ENCODE results near the gene CLSTN2. TPM values are rescaled to one million over a fixed set of nuclear protein-coding genes. Genes with fewer than 3 reads are reported as not detected.

CLSTN2 gene
- total RNA-seq, 1 donor from 2014 or later, result not detected

DNA sequence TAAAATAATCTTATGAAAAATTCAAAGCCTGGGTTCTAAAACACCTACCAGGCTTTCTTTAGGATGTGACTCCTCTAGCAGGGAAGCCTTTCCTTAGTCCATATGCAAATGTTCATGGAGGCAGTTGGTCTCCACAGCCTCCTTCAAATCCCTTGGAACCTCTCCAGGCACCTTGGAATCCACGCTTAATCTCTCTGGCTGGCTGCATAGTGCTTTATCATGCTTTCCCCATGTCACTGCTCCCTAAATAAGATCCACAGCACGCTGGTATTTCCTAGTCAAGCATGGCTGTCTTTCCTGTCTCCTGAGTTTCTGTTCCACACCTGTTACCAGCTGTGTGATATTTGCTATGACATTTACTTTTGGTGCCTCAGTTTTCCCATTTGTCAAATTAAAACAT lies 71.3 kb downstream of the CLSTN2 start:
- Mint-ChIP-seq H3K27ac (no peak overlapping the region), H3K27me3 (peaks cover 5% of the 10 kb centered on the region), H3K4me3 (no peak overlapping the region), H3K9me3 (no peaks in the 10 kb centered on the region), H3K4me1 (no peaks in the 10 kb centered on the region), H3K36me3 (ENCODE audit: low read depth) (no peaks in the 10 kb centered on the region)
- intact Hi-C loops (cut with micrococcal nuclease), result no loop called here
- DNase-seq, result no peak

DNA sequence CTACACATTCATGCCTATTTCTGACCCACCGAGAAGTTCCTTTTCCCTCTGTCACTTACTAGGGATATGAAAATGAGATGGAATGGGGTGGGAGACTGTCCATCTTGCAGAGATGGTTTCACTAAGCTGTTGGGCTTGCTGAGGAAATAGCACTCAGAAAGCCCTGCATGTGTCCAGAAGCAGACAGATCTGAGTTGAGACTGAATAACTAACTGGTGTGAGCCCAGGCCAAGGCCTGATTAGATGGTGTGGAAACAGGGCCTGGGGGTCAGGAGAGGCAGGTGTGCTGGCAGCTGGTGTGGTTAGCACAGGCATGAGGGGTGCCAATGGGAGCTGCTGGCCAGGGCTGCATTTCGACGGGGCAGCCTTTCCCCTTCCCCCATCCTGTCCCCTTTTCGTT lies 72.1 kb downstream of the CLSTN2 start:
- H3K27ac Mint-ChIP-seq, result no peak overlapping the region
- no peak overlapping the region for H3K4me3 Mint-ChIP-seq
- no peaks in the 10 kb centered on the region for H3K4me1 Mint-ChIP-seq
- intact Hi-C loops (cut with micrococcal nuclease), result no loop called here
- no peak for DNase-seq
- no peaks in the 10 kb centered on the region for H3K9me3 Mint-ChIP-seq
- peaks cover 2% of the 10 kb centered on the region for H3K27me3 Mint-ChIP-seq
- no peaks in the 10 kb centered on the region for H3K36me3 Mint-ChIP-seq (ENCODE audit: low read depth)

DNA sequence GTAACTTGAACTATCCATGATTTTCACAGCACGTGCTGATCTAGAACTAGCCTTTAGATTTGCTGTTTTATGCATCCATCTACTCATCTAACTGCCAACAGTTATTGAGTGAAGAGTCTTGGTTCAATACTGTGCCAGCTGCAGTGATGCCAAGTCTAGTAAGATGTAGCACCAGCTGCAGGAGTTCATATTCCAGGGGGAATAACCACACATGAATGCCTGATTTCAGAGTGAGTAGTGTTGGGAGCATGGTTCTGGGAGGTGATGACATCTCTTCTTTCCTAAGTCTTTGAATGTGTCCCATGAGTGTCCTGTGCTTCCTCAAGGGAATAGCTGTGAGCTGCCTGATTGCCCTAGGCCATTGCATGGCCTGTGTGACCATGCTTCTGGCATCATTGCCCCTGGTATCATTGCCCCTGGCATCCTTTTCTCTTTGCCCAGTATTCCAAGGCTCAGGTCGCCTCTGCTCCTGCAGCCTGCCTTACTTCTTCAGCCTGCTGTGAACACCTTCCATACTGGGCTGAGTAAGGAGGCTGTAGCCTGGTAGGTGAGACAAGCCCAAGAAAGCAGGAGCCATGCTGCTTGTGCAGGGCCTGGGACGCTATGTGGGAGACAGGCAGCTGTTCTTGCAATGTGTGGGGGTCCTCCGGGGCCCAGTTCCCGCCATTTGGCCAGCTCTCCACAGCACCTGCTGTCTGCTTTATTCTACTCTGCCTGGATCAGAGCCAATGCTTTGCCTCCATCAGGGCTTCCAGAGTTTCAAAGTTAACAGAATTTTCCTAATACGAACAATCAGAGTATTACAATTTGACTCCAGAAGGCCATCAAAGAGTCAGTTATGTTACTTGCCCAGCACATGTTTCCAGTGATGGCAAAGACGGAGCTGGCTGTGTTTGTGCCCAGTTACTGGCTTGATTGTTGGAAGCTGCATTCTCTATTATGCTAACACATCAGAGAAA lies 73.2 kb downstream of the CLSTN2 start:
- DNase-seq, result no peak
- no peak overlapping the region for H3K4me3 Mint-ChIP-seq
- no peaks in the 10 kb centered on the region for H3K9me3 Mint-ChIP-seq
- intact Hi-C loops (cut with micrococcal nuclease), result no loop called here
- H3K27me3 Mint-ChIP-seq, result no peaks in the 10 kb centered on the region
- no peak overlapping the region for H3K27ac Mint-ChIP-seq
- no peaks in the 10 kb centered on the region for H3K4me1 Mint-ChIP-seq
- H3K36me3 Mint-ChIP-seq (ENCODE audit: low read depth), result no peaks in the 10 kb centered on the region

DNA sequence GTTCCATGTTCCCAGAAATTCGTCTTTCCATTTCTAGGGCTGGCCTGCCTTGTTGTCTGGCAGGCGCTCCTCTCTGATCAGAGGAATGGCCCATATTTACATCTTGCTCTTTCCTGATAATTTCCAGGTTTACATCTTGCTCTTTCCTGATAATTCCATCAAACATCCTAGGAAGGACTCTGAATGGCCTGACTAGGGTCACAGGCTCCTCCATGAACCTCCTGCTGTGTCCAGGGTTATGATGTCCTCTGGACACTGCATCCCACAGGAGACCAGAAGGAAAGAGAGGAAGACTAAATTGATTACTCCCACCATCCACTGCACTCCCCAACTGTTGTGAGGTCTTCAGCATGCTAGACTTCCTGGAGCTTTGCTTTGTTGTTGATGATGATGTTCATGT lies 75.4 kb downstream of the CLSTN2 start:
- H3K4me3 Mint-ChIP-seq, result no peak overlapping the region
- H3K27ac Mint-ChIP-seq, result no peak overlapping the region
- no peaks in the 10 kb centered on the region for H3K9me3 Mint-ChIP-seq
- intact Hi-C loops (cut with micrococcal nuclease), result no loop called here
- H3K4me1 Mint-ChIP-seq, result no peaks in the 10 kb centered on the region
- H3K27me3 Mint-ChIP-seq, result no peaks in the 10 kb centered on the region
- no peaks in the 10 kb centered on the region for H3K36me3 Mint-ChIP-seq (ENCODE audit: low read depth)
- no peak for DNase-seq

DNA sequence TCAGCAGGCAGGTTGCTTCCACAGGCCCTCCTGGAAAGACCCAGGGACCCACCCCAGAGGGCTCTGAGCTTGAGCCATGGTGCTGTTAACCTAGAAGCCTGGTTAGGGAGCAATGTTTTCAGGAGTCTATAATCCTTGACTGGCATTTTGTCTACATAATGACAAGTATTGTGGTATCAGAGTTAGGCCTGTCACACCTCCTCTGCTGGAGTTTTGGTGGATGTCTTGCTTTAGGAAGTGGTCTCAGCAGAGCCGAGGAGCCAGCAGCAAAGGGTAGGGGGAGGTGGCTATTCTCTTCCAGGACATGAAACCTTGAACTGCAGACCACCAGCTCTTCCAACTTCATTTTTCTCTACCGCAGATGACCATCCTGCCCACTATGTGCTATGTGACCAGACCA lies 76.1 kb downstream of the CLSTN2 start:
- Mint-ChIP-seq H3K4me3 (no peak overlapping the region), H3K27me3 (no peaks in the 10 kb centered on the region), H3K4me1 (no peaks in the 10 kb centered on the region), H3K9me3 (no peaks in the 10 kb centered on the region), H3K36me3 (ENCODE audit: low read depth) (no peaks in the 10 kb centered on the region), H3K27ac (no peak overlapping the region)
- DNase-seq, result no peak
- intact Hi-C loops (cut with micrococcal nuclease), result no loop called here

DNA sequence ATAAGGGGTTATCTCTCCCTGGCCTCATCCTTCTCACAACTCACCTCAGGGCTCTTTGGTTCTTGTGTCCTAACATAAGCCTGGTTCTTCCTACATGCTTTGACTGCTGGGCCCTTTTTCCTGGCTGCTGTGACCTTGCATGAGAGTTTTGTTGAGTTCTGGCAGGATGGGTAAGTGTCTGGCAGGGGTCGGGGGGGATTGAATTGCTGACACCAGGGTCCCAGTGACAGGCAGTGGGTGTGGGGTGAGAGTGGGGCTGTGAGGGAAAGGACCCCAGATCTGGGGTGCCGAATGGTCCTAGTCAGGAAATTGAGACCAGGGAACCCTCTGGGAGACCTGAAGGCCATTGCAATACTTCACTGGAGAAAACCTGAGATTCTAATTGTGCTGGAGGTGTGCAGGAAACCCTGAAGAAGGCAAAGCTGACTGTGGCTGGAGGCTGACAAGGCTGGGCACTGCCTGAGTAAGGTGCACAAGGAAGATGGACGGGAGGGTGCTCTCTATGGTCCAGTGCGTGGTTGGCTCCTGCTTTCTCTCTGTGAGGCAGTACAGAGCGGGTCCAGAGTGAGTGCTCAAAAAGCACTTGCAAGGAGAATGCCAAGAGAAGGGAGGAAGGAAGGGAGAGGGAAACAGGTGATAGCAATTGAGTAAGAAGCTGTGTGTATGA lies 76.8 kb downstream of the CLSTN2 start:
- no peak for DNase-seq
- H3K4me1 Mint-ChIP-seq, result no peaks in the 10 kb centered on the region
- no peaks in the 10 kb centered on the region for H3K27me3 Mint-ChIP-seq
- H3K36me3 Mint-ChIP-seq (ENCODE audit: low read depth), result no peaks in the 10 kb centered on the region
- no peak overlapping the region for H3K27ac Mint-ChIP-seq
- intact Hi-C loops (cut with micrococcal nuclease), result no loop called here
- no peaks in the 10 kb centered on the region for H3K9me3 Mint-ChIP-seq
- no peak overlapping the region for H3K4me3 Mint-ChIP-seq

DNA sequence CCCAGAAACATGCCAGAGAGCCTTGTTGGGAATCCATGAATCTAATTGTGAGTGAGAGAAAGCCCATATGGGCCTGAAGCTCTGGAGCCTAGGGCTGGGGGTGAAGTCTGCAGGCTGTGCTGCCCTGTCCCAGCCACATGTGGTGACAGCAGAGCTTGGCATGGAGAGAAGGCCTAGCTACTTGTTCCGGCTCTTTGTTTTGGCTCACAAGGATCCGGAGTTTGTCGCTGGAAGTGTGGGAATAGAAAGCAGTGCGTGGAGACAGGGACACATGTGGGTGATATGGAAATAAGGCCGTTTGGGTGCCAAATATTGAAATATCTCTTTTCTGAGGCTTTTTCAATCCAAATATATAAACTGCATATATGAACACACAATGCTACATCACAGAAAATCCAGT lies 78.2 kb downstream of the CLSTN2 start:
- DNase-seq, result no peak
- intact Hi-C loops (cut with micrococcal nuclease), result no loop called here
- H3K4me1 Mint-ChIP-seq, result no peaks in the 10 kb centered on the region
- no peaks in the 10 kb centered on the region for H3K36me3 Mint-ChIP-seq (ENCODE audit: low read depth)
- no peak overlapping the region for H3K4me3 Mint-ChIP-seq
- H3K27ac Mint-ChIP-seq, result no peak overlapping the region
- H3K27me3 Mint-ChIP-seq, result no peaks in the 10 kb centered on the region
- H3K9me3 Mint-ChIP-seq, result no peaks in the 10 kb centered on the region

DNA sequence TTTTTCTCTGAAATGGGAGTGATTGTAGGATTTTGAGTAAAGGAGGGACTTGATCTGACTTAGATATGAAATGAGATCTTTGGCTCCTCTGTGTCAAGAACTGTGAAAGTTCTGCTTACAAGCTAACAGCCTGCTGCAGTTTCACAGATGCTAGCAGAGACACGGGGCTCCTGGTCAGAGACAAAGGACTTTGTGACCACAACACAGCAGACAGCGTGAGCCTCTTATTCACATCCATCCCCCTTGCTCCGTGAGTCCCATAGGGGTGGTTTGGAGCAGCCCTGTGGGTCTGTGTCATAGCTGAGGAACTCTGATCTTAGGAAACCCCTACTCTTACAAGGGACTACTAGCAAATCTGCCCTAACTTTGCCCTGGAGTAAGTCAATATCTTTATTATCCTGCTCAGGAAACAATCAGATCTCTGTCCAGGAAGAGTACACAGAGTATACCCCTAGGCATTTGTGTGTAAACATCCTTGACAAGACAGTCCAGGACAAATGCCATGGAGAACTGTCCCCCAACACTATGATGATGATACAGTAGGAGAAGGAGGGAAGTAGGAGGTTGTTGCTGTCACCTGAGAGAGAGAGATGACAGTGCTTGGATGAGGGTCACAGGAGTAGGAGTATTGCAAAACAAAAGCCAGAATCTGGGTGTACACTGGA lies 80.0 kb downstream of the CLSTN2 start:
- no peak for DNase-seq
- Mint-ChIP-seq H3K27me3 (no peaks in the 10 kb centered on the region), H3K4me3 (no peak overlapping the region), H3K36me3 (ENCODE audit: low read depth) (no peaks in the 10 kb centered on the region), H3K9me3 (no peaks in the 10 kb centered on the region), H3K27ac (no peak overlapping the region), H3K4me1 (no peaks in the 10 kb centered on the region)
- intact Hi-C loops (cut with micrococcal nuclease), result no loop called here

DNA sequence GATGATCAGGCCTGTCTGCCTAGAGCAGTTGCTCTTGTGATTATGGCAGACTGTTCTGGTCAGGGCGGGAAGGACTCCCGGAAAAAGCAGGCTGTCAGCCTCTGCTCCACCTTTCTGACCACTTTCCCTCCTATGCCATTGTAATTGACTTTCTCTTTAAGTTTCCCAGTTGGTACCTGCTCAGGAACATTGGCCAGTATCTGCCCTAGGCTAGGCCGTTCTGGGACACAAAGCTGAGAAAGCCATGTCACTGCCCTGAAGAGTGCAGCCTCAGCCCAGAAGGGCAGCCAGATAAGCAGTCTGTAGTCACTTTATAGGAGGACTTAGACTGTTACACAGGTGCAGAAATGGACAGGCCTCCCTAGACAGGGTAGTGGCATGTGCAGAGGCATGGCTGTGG lies 80.8 kb downstream of the CLSTN2 start:
- intact Hi-C loops (cut with micrococcal nuclease), result no loop called here
- H3K9me3 Mint-ChIP-seq, result no peaks in the 10 kb centered on the region
- no peak overlapping the region for H3K27ac Mint-ChIP-seq
- no peak for DNase-seq
- H3K4me3 Mint-ChIP-seq, result no peak overlapping the region
- H3K4me1 Mint-ChIP-seq, result no peaks in the 10 kb centered on the region
- no peaks in the 10 kb centered on the region for H3K27me3 Mint-ChIP-seq
- H3K36me3 Mint-ChIP-seq (ENCODE audit: low read depth), result no peaks in the 10 kb centered on the region

DNA sequence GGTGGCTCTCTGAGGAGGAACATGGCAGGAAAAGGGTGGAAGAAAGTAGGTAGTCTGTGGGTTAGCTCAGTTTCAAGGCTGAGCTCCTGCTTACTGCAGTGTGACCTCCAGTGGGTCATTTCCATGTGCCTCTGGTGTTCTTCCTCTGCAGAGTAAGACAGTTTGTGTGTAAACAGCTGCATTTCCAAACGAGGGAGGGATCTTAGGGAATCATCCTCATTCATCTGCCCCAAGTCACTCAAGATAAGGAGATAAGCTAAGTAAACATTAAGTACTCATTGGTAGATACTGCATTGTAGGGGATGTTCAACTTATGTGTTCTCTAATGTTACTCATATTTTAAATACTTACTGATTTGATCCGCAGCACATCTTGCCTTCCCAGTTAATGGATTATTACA lies 83.6 kb downstream of the CLSTN2 start:
- intact Hi-C loops (cut with micrococcal nuclease), result no loop called here
- no peaks in the 10 kb centered on the region for H3K4me1 Mint-ChIP-seq
- no peaks in the 10 kb centered on the region for H3K9me3 Mint-ChIP-seq
- H3K27me3 Mint-ChIP-seq, result no peaks in the 10 kb centered on the region
- no peak overlapping the region for H3K27ac Mint-ChIP-seq
- H3K36me3 Mint-ChIP-seq (ENCODE audit: low read depth), result no peaks in the 10 kb centered on the region
- no peak overlapping the region for H3K4me3 Mint-ChIP-seq
- DNase-seq, result no peak

DNA sequence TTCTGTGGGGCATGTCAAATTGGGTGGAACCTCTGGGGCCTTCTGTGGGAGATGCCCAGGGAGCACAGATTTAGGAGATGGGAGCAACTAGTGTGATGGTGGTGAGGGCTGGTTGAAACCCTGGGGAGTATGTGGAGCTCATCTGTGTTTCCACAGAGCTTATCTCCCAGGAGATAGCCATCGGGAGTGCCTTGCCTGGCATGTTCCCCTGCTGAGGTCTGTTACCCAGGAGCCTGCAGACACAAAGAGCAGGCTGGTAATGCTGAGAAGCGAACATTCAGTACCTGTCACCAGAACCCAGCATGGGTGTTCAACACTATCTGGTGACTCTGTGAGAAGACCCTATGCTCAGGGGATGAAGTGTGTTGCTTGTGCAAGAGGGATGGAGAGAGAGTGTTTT lies 85.0 kb downstream of the CLSTN2 start:
- intact Hi-C loops (cut with micrococcal nuclease), result no loop called here
- Mint-ChIP-seq H3K4me3 (no peak overlapping the region), H3K36me3 (ENCODE audit: low read depth) (no peaks in the 10 kb centered on the region), H3K4me1 (no peaks in the 10 kb centered on the region), H3K27me3 (no peaks in the 10 kb centered on the region), H3K27ac (no peak overlapping the region), H3K9me3 (no peaks in the 10 kb centered on the region)
- no peak for DNase-seq

DNA sequence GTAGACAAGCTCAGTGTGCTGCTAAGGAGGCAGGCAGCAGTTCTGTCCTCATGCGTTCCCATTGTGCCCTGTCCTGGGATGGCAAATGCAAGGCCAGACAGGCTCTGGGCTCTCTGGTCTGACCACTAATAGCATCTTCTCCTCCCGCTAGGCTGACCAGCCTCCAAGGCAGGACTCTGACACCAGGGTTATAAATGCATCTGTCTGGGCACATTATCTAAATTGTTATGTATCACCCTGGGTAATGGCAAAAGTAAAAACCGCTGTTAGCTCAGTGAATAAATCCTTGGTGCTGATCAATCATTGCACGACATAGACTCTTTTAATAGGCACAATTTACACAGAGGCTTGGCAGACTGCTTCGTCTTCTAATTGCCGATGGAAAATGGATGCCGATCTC lies 85.6 kb downstream of the CLSTN2 start:
- intact Hi-C loops (cut with micrococcal nuclease), result no loop called here
- Mint-ChIP-seq H3K4me3 (no peak overlapping the region), H3K27ac (no peak overlapping the region), H3K4me1 (no peaks in the 10 kb centered on the region), H3K27me3 (no peaks in the 10 kb centered on the region), H3K9me3 (no peaks in the 10 kb centered on the region), H3K36me3 (ENCODE audit: low read depth) (no peaks in the 10 kb centered on the region)
- DNase-seq, result no peak

DNA sequence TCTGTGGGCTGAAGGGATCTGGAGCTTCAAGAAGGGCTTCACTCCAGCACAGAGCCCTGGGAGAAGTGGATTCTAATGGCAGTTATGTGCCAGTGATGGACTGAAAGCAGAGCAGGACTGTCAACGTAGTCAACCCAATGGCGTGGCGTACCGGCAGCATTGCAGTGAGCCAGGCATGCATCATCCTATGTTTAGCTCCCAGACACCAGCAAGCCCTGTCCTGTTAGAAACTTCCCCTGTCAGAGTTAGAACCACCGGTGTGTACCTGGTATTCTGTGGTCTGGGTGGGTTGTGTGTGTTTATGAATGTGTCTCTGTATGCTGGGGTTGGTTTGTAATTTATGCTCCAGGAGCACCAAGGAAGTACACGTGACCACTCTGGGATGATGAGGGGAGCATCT lies 86.3 kb downstream of the CLSTN2 start:
- H3K9me3 Mint-ChIP-seq, result no peaks in the 10 kb centered on the region
- H3K36me3 Mint-ChIP-seq (ENCODE audit: low read depth), result no peaks in the 10 kb centered on the region
- no peak overlapping the region for H3K4me3 Mint-ChIP-seq
- DNase-seq, result no peak
- H3K27ac Mint-ChIP-seq, result no peak overlapping the region
- intact Hi-C loops (cut with micrococcal nuclease), result no loop called here
- H3K27me3 Mint-ChIP-seq, result no peaks in the 10 kb centered on the region
- H3K4me1 Mint-ChIP-seq, result no peaks in the 10 kb centered on the region

DNA sequence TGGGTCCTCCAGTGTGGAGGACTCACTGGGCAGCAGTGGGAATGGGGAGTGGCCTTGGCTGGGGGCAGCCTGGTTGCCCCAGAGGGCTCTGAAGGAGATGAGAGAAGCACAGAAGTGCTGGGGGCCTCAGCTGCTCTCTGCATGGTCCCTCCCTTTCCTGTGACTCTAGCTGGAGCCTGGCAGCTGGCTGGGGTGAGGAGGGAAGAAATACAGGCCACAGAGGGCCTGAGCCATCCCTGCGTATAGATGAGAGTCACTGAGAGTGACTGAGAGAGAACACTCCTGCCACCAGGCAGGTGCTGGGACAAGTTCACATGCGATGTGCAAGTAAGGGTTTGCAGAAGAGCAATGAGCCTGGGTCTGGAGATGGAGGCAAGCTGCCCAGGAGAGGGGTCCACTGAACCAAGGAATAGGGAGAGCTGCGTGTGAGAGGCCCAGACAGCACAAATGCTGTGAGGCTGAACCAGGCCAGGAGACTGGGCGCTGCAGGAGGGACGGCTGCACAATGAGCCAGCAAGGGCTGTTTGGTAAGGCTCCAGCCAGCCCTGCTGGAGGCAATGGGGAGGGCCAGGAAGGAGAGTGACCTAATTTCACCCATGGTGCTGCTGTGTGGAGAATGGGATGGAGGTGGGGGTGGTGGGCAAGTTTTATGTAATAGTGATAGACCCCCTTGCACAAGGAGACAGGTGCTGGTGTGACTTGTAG lies 87.2 kb downstream of the CLSTN2 start:
- DNase-seq, result no peak
- Mint-ChIP-seq H3K36me3 (ENCODE audit: low read depth) (no peaks in the 10 kb centered on the region), H3K4me1 (no peaks in the 10 kb centered on the region), H3K4me3 (no peak overlapping the region), H3K27me3 (no peaks in the 10 kb centered on the region), H3K27ac (no peak overlapping the region), H3K9me3 (no peaks in the 10 kb centered on the region)
- intact Hi-C loops (cut with micrococcal nuclease), result no loop called here
